Liver (tissue), 9 donors: ENCODE results near the gene MCCD1. TPM values are rescaled to one million over a fixed set of nuclear protein-coding genes. Genes with fewer than 3 reads are reported as not detected.

Experiments
- DNase-seq: peaks from one replicate; pipeline ENCODE4 v3.0.0-alpha.2; 2017; ENCODE audit warnings: low spot score
- H3K27ac ChIP-seq, 2 donors: one replicate each; pipeline ENCODE4 v1.7.0; 2013; ENCODE audit warnings: inconsistent platforms in 2 of 2, low read length in 2 of 2, control low read depth in 1 of 2, low read depth in 1 of 2, mild to moderate bottlenecking in 1 of 2
- H3K27me3 ChIP-seq, 4 donors: one replicate each; pipeline versions ENCODE4 v1.6.1 to v1.7.0; 2013; ENCODE audit warnings: low read length in 3 of 4, inconsistent platforms in 1 of 4, mild to moderate bottlenecking in 1 of 4, moderate library complexity in 1 of 4; ENCODE audit not compliant: control insufficient read depth in 4 of 4, insufficient read depth in 4 of 4
- H3K36me3 ChIP-seq, 4 donors: one replicate each; pipeline versions ENCODE4 v1.6.1 to v1.7.0; 2013; ENCODE audit warnings: low read length in 3 of 4, mild to moderate bottlenecking in 3 of 4, low read depth in 1 of 4, moderate library complexity in 1 of 4; ENCODE audit not compliant: control insufficient read depth in 4 of 4, insufficient read depth in 3 of 4
- H3K4me1 ChIP-seq, 4 donors: one replicate each; pipeline versions ENCODE4 v1.6.1 to v1.7.0; 2013; ENCODE audit warnings: low read length in 3 of 4, mild to moderate bottlenecking in 3 of 4, moderate library complexity in 1 of 4; ENCODE audit not compliant: control insufficient read depth in 4 of 4, insufficient read depth in 4 of 4
- H3K4me3 ChIP-seq, 3 donors: one replicate each; pipeline versions ENCODE4 v1.6.1 to v1.7.0; 2013; ENCODE audit warnings: low read length in 3 of 3, control low read depth in 1 of 3, low read depth in 1 of 3, mild to moderate bottlenecking in 1 of 3
- H3K9ac ChIP-seq, 2 donors: one replicate each; pipeline ENCODE4 v1.7.0; 2013; ENCODE audit warnings: low read length in 2 of 2, mild to moderate bottlenecking in 2 of 2, moderate library complexity in 2 of 2, control low read depth in 1 of 2, low read depth in 1 of 2
- H3K9me3 ChIP-seq, 4 donors: one replicate each; pipeline versions ENCODE4 v1.6.1 to v1.7.0; 2013; ENCODE audit warnings: low read length in 3 of 4; ENCODE audit not compliant: control insufficient read depth in 4 of 4
- EGR1 ChIP-seq, 2 donors: IDR thresholded peaks; 2 replicates each; pipeline ENCODE4 v1.6.1; 2016 to 2018; ENCODE audit warnings: antibody characterized with exemption in 2 of 2, low read depth in 2 of 2
- FOXA1 ChIP-seq: IDR thresholded peaks from 2 replicates; pipeline ENCODE4 v1.6.1; 2016; ENCODE audit warnings: antibody characterized with exemption
- FOXA2 ChIP-seq: IDR thresholded peaks from 2 replicates; pipeline ENCODE4 v1.6.1; 2016; ENCODE audit warnings: antibody characterized with exemption
- GABPA ChIP-seq, 2 donors: IDR thresholded peaks in 1 of 2; conservative IDR thresholded peaks in 1 of 2; 2 replicates each; pipeline ENCODE4 v1.6.1; 2016; ENCODE audit warnings: antibody characterized with exemption in 2 of 2, mild to moderate bottlenecking in 1 of 2, moderate library complexity in 1 of 2
- HNF4A ChIP-seq, 2 donors: conservative IDR thresholded peaks; 2 replicates each; pipeline ENCODE4 v1.6.1; 2016; ENCODE audit warnings: antibody characterized with exemption in 2 of 2, mild to moderate bottlenecking in 2 of 2
- HNF4G ChIP-seq: IDR thresholded peaks from 2 replicates; pipeline ENCODE4 v1.6.1; 2016; ENCODE audit warnings: antibody characterized with exemption
- JUND ChIP-seq, 2 donors: IDR thresholded peaks; 2 replicates each; pipeline ENCODE4 v1.6.1; 2016; ENCODE audit warnings: antibody characterized with exemption in 2 of 2
- MAX ChIP-seq: IDR thresholded peaks from 2 replicates; pipeline ENCODE4 v1.6.1; 2016; ENCODE audit warnings: antibody characterized with exemption
- NR2F2 ChIP-seq: IDR thresholded peaks from 2 replicates; pipeline ENCODE4 v1.6.1; 2016; ENCODE audit warnings: antibody characterized with exemption
- RAD21 ChIP-seq, 2 donors: IDR thresholded peaks; 2 replicates each; pipeline ENCODE4 v1.6.1; 2016; ENCODE audit warnings: antibody characterized with exemption in 2 of 2, mild to moderate bottlenecking in 2 of 2
- REST ChIP-seq: IDR thresholded peaks from 2 replicates; pipeline ENCODE4 v1.6.1; 2016; ENCODE audit warnings: antibody characterized with exemption, mild to moderate bottlenecking
- RXRA ChIP-seq, 2 donors: IDR thresholded peaks; 2 replicates each; pipeline ENCODE4 v1.6.1; 2017 to 2018; ENCODE audit warnings: antibody characterized with exemption in 2 of 2, mild to moderate bottlenecking in 1 of 2
- SP1 ChIP-seq: IDR thresholded peaks from 2 replicates; pipeline ENCODE4 v1.6.1; 2018; ENCODE audit warnings: antibody characterized with exemption, mild to moderate bottlenecking
- TAF1 ChIP-seq: conservative IDR thresholded peaks from 2 replicates; pipeline ENCODE4 v1.6.1; 2016; ENCODE audit warnings: antibody characterized with exemption, mild to moderate bottlenecking
- YY1 ChIP-seq: IDR thresholded peaks from 2 replicates; pipeline ENCODE4 v1.6.1; 2016; ENCODE audit warnings: antibody characterized with exemption, mild to moderate bottlenecking
- ZBTB33 ChIP-seq: IDR thresholded peaks from 2 replicates; pipeline ENCODE4 v1.6.1; 2016; ENCODE audit warnings: antibody characterized with exemption
- WGBS: extraction: QIAGEN DNeasy Blood & Tissue Kit; methylation state at CpG from one replicate; pipeline ENCODE4 v1.1.7; 2013; 5-methylcytosine and 5-hydroxymethylcytosine counted together
- polyA plus RNA-seq, 2 donors: library from polyadenylated mRNA; stranded (reverse) in 1 of 2; unstranded in 1 of 2; fragments of 200-250 nt in 1 of 2; fragments of >200 nt in 1 of 2; fragmentation: Nextera tagmentation in 1 of 2; extraction: Ambion mirVana in 1 of 2; gene quantifications; one replicate each; pipeline versions ENCODE4 v1.2.1 to v1.2.3, GENCODE V29; 2013 to 2015
- total RNA-seq, 2 donors: library from RNA; depleted of rRNA; stranded (reverse); fragments of >200 nt; gene quantifications; one replicate each; pipeline ENCODE4 v1.2.3, GENCODE V29; 2014
- TF ChIP-seq, protein P1 (sequence below): IDR thresholded peaks from 2 replicates; pipeline ENCODE4 v1.6.1; 2016; ENCODE audit warnings: antibody characterized with exemption
- TF ChIP-seq, protein P2 (sequence below): fragments of 150-350 bp; IDR thresholded peaks from 2 replicates; pipeline ENCODE4 v1.5.1; 2017; ENCODE audit warnings: improper control_type of control experiment, low read depth, low read length; ENCODE audit not compliant: missing input control
- donor health status: healthy.
- donor health status: healthy.
- donor health status: healthy.
- donor health status: healthy.
- donor health status: healthy.

Gene MCCD1
- total and polyA plus RNA-seq, 4 donors, result 0.56 TPM; not detected in 3

DNA sequence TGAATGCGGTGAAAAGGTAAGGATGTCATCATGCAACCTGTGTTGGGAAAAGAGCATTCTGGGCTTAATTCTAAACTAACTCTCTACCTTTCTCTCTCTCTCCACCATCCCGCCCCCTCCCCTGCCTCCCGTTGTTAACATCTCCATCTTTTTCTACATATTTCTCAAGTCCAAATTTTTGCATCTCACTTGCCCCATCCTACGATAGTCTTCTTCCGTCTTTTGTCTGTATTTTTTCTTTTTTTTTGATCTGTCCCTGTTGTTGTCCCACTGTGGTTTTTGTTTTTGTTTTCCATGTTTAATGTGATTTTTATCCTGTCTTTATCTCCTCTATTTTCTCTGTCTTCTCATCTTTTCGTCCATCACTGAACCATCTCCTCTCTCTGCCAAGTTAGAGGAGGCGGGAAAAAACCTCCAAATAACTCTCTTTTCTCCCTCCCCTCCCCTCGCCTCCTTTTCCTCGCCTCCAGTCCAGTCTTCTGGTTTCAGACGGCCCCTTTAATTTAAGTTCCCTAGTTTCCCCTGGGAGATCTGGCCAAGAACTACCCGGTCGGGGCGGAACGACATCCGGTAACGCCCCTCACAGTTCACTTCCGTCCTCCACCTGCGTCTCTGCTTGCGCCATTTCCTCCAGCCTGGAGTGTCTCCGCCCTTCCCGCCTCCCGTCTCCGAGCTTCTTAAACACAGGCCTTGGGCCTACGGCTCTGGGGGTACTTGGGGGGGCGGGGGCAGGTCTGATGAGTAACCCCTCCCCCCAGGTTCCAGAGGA lies 18.4 kb downstream of the MCCD1 start, which contains the start of gene NFKBIL1:
Gene NFKBIL1, plus strand, starts transcription at position 651 of the 769 bp plus-strand sequence. Its CDS starts 87 bp downstream, at position 738.
- TF ChIP-seq FOXA2 (no peak), RAD21 (IDR thresholded peaks at IDR 0.05) (peak in 1 of 2 donors; percentile 42), HNF4G (no peak), ZBTB33 (no peak), FOXA1 (no peak), GABPA (IDR thresholded peaks at IDR 0.05 in 1 of 2, conservative IDR thresholded peaks at IDR 0.05 in 1 of 2) (peak; percentile 95 to 98), MAX (peak; percentile 67), TAF1 (no peak), REST (peak; percentile 63), EGR1 (IDR thresholded peaks at IDR 0.05; ENCODE audit: low read depth in 2 of 2) (peak in 1 of 2 donors; percentile 75), SP1 (peak; percentile 56), HNF4A (conservative IDR thresholded peaks at IDR 0.05) (peak; percentile 25 to 47), NR2F2 (no peak), JUND (IDR thresholded peaks at IDR 0.05) (peak in 1 of 2 donors; percentile 48), RXRA (IDR thresholded peaks at IDR 0.05) (peak; percentile 52 to 67), YY1 (peak; percentile 96)
- TF ChIP-seq, protein P1, sequence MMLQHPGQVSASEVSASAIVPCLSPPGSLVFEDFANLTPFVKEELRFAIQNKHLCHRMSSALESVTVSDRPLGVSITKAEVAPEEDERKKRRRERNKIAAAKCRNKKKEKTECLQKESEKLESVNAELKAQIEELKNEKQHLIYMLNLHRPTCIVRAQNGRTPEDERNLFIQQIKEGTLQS, result no peak
- TF ChIP-seq, protein P2, sequence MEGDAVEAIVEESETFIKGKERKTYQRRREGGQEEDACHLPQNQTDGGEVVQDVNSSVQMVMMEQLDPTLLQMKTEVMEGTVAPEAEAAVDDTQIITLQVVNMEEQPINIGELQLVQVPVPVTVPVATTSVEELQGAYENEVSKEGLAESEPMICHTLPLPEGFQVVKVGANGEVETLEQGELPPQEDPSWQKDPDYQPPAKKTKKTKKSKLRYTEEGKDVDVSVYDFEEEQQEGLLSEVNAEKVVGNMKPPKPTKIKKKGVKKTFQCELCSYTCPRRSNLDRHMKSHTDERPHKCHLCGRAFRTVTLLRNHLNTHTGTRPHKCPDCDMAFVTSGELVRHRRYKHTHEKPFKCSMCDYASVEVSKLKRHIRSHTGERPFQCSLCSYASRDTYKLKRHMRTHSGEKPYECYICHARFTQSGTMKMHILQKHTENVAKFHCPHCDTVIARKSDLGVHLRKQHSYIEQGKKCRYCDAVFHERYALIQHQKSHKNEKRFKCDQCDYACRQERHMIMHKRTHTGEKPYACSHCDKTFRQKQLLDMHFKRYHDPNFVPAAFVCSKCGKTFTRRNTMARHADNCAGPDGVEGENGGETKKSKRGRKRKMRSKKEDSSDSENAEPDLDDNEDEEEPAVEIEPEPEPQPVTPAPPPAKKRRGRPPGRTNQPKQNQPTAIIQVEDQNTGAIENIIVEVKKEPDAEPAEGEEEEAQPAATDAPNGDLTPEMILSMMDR, result peak; percentile 11
- Histone ChIP-seq H3K9ac (peak within 1 kb of the TSS; percentile 51 to 97), H3K27ac (peak within 1 kb of the TSS; percentile 52 to 84), H3K36me3 (peaks cover 0 to 13% (median 10%) of the 10 kb centered on the region in 4 donors), H3K4me1 (peaks cover 5 to 25% (median 17%) of the 10 kb centered on the region in 4 donors), H3K27me3 (no peaks in the 10 kb centered on the region), H3K4me3 (peak within 1 kb of the TSS; percentile 15 to 78 (median 56)), H3K9me3 (no peaks in the 10 kb centered on the region)
- peak; percentile 90 for DNase-seq
- WGBS, result under 1% methylated on average over 25 of the region's 25 CpGs
